Left renal pelvis (tissue), 4 donors: ENCODE data around the gene TRIP13. TPM values are rescaled to one million over a fixed set of nuclear protein-coding genes. Genes with fewer than 3 reads are reported as not detected.

Source experiments
- DNase-seq, 4 donors: peaks; one replicate each; pipeline ENCODE4 v3.0.0-alpha.2; 2013; ENCODE audit warnings: low read depth in 4 of 4, low spot score in 3 of 4
- polyA plus RNA-seq, 4 donors: library from polyadenylated mRNA; unstranded; fragments of 120-200 nt; gene quantifications; one replicate each; pipeline ENCODE4 v1.2.1, GENCODE V29; 2013; ENCODE audit not compliant: insufficient read length in 4 of 4

TRIP13 gene
- polyA plus RNA-seq, 4 donors: 10.8 to 15.5 (median 12.4) TPM

DNA sequence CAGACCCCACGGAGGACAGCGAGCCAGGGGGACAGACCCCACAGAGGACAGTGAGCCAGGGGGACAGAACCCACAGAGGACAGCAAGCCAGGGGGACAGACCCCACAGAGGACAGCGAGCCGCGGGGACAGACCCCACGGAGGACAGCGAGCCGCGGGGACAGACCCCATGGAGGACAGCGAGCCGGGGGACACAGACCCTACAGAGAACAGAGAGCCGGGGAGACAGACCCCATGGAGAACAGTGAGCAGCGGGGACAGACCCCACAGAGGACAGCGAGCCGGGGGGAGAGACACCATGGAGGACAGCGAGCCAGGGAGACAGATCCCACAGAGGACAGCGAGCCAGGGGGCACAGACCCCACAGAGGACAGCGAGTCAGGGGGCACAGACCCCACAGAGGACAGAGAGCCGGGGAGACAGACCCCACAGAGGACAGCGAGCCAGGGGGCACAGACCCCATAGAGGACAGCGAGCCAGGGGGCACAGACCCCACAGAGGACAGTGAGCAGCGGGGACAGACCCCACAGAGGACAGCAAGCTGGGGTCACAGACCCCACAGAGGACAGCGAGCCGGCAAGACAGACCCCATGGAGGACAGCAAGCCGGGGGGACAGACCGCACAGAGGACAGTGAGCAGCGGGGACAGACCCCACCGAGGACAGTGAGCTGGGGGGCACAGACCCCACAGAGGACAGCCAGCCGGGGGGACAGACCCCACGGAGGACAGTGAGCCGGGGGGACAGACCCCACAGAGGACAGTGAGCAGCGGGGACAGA is 37.5 kb upstream of the TRIP13 start:
- no peak for DNase-seq

DNA sequence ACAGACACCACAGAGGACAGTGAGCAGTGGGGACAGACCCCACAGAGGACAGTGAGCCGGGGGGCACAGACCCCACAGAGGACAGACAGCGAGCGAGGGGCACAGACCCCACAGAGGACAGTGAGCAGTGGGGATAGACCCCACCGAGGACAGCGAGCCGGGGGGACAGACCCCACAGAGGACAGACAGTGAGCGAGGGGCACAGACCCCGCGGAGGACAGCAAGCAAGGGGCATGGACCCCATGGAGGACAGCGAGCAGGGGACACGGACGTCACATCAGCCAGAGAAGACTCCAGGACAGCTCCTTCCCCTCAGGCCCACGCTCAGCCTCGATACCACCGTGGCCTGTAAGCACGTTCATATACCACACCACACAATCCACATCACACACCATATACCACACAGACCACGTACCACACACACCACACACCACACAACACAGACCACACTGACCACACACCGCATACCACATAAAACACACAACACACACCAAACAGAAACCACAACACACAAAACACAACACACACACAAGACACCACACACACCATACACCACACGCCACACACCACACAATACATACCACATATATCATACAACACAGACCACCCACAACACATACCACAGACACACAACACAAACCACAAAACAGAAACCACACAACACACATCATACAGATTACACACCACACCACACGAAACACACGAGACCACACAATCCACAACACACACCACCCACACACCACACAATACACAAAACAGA is 36.7 kb upstream of the TRIP13 start:
- no peak for DNase-seq

- no peak for DNase-seq
Measured at GRCh38 chr5:856531-857425, 35.9 kb upstream of the TRIP13 start.

DNA sequence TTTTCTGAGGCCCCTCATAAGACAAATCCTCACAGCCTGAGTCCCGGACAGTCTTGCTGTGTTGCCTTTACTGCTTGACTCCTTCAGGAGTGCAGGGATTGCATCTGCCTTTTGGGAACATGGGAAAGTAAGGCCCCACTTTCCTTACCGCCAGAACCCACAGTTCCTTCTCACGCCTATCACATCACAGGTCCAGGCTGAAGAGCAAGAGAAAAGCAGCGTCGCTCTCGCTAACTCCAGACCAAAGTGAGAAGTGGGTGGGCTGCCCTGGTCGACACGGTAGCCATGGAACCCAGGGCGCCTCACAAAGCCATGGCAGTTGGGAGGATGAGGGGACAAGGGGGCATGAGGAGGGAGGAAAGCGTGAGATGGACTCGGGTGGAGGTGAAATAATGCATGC is 34.0 kb upstream of the TRIP13 start:
- DNase-seq: no peak

DNA sequence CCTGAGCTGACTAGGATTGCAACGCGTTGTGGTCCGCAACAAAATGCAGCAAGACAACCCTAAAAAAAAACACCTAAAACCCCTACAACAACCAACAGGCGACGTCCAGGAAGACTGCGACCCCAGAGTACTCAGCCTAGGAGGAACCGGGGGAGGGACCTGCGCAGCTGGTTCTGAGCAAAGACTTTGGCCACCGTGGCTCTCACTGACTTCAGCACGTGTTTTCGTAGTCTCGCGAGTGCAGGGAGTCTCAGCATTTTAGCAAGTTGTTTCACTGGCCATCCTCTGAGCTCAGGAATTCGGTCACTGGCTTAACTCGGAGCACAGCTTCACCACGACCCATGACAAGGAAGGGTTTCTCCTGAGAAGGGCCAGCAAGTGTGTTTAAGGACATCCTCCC is 33.3 kb upstream of the TRIP13 start:
- no peak for DNase-seq

DNA sequence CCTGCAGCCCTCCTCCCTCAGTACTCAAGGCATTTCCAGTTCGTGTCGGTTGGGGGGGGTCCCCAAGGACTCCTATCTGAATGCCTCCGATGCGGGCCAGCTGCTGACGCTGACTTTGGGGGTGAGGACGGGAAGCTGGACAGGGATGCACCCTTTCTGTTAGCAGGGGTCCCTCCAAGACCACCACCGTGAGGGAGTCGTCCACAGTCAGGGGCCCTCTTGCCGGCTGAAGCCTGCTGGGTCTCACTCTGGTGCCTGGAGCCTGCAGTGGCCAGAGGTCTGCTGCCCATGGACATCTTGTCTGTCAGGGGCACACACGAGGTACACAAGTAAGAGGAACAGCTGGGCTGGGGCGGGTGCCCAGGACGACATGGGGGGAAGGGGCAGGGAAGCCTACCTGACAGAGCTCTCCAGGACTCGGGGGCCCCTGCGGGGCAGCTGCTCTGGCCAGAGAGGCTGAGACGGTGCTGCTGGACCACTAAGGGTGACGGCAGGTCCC is 32.8 kb upstream of the TRIP13 start:
- no peak for DNase-seq

DNA sequence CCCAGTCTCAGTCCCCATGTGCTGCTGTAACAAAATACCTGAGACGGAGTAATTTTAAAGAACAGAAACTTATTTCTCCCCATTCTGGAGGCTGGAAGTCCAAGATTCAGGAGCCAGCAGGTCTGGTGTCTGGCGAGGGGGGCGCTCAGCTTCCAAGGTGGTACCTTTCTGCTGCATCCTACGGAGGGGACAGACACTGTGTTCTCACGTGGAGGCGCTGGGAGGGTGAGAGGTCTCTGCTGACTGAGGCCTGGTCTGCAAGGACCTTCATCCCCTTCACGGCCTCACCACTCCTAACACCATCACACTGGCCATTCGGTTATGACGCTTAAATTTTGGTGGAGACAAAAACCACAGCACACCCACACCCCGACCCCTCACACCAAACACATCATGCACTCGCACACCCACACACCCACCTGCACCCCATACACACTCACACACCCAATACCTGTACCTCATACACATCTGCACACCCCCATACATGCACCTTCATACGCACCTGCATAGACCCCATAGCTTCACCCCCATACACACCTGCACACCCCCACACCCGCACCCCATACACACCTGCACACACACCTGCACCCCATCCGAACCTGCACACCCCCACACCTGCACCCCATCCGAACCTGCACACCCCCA is 32.1 kb upstream of the TRIP13 start:
- no peak for DNase-seq

DNA sequence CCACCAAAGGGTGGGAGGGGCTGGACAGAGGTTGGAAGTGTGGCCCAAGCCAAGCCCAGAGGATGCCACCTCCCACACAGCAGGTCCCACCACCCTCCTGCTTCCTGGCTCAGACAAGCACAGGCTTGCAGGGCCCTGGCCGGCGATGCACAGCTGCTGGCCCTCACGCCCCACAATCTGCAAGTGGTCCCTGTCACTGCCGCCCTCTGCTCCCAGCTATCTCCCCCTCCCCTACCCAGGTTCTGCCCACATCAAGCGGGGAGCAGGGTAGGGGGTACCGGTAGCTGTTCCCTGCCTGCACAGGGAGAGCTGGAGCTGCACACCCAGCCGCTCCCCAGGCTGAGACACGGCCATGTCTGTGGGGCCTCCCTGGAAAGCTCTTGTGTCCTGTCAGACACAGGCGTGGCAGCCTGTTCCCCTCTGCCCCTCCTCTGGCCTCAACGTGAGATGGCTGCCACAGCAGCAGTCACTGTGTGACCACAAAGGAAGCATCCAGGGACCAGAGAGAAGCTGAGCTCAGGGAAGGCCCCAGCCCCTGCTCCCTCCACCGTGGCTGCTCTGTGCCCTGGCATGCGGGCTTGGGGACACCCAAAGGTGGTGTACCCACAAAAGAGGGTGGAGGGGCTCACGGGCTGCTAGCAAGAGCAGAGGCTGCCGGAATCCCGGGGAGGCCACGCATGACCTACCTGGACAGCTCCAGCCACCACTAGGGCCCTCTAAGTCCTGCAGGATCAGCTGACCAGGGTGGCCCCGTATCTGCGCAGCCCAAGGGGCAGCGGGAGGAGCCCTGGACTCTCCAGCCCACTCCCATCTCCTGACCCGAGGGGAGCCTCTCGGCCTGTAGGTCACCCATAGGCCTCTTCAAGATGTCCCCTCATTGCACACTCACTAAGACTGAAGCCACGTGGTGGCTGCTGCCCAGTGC is 31.0 kb upstream of the TRIP13 start:
- DNase-seq: no peak

GRCh38 chr5:862367-863243 is 30.1 kb upstream of the TRIP13 start:
- no peak for DNase-seq

GRCh38 chr5:863244-863805 is 29.4 kb upstream of the TRIP13 start:
- no peak for DNase-seq

DNA sequence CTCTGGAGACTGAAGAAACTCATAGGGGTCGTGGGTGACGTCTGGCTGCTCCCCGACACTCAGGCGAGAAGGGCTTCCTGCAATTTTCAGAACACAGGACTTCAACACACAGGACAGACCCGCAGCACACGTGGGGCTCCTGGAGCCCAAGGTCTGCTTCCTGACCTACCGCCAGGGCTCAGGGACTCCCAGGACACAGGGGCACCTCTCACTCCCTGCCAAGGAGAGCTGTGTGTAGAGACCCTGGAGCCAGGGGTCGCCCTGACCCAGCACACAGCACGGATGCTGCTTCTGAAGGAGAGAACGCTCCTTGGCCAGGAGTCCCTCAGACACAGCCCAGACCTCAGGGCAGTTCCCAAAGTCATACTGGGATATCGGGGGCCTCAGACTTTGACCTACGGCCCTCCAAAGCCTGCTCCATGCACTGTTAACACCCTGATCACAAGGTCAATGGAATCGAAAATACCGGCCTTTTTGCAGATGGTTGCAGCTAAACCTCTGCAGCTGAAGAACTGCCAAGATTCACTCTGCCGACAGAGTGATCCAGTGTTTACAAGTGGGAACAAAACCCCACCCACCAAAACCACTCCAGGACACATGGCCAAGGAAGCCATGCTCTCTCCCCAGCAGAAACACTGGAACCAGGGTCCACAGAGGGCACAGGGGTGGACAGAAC is 28.1 kb upstream of the TRIP13 start:
- no peak for DNase-seq

DNA sequence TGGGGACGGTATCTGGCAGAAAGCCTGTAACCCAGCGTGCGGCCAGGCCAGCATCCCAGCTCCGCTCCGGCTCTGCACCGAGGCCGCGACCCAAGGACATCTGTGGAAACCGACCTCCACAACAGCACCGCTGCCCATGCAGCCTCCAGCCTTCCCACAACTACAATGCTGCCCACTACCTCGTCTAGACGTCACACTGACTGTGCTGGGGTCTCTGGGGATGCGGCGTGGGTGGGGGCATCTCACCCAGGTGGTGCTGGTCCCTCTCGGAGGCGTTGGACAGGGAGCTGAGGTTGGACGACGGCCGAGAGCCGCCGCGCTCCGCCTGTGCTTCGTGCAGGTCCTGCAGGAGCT is 27.5 kb upstream of the TRIP13 start:
- no peak for DNase-seq

- DNase-seq: no peak
Measured at GRCh38 chr5:865771-866170, 26.9 kb upstream of the TRIP13 start.

GRCh38 chr5:867300-867870 is 25.3 kb upstream of the TRIP13 start:
- no peak for DNase-seq

- DNase-seq: no peak
Measured at GRCh38 chr5:868428-869135, 24.1 kb upstream of the TRIP13 start.

DNA sequence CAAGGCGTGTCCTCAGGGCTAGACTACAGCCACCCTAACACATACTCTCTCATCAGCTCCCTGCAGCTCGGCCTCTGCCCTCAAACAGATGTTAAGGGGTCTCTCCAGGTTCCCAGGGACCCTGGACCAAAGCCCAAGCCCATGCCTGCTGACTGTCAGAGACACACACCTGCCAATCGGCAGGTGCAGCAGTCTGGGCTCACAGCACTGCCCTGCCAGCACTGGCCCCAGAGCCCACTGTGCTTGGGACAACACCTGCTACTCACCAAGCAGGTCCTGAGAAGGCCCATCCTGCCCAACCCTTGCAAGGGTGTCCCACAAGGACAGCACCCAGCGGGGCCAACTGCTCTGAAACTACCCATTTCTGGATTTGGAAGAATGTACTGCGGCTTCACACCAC is 21.7 kb upstream of the TRIP13 start:
- no peak for DNase-seq
